ENCODE data around the gene TOX3.
A peak's percentile ranks its signal among the peaks of the same experiment; 100 is the strongest.

The TOX3 gene

GRCh38 chr16:52547004-52547833, at the start of gene TOX3:
Gene TOX3 (minus strand): TSS chr16:52547143. CDS start chr16:52546723, 420 bp downstream.
- H3K27me3 ChIP-seq (ENCODE audit: control insufficient read depth in 1 of 2, insufficient read depth in 2 of 2, low read length in 2 of 2), result peaks cover 0 to 6% of the 10 kb centered on the region in 2 donors
- H3K4me1 ChIP-seq (ENCODE audit: control insufficient read depth in 1 of 2, insufficient read depth in 2 of 2, low read length in 2 of 2), result peaks cover 0 to 20% of the 10 kb centered on the region in 2 donors
- H3K36me3 ChIP-seq (ENCODE audit: control insufficient read depth in 1 of 2, insufficient read depth in 2 of 2, low read length in 2 of 2), result no peaks in the 10 kb centered on the region
- peak within 1 kb of the TSS; percentile 66 to 80 for H3K9ac ChIP-seq (ENCODE audit: low read depth in 1 of 2, low read length in 2 of 2)
- H3K4me3 ChIP-seq (ENCODE audit: low read depth in 1 of 2, low read length in 2 of 2), result peak within 1 kb of the TSS; percentile 78 to 81
- peak within 1 kb of the TSS; percentile 68 for H3K27ac ChIP-seq (ENCODE audit: low read depth, low read length)
- H3K9me3 ChIP-seq (ENCODE audit: control insufficient read depth in 1 of 2, low read length in 2 of 2), result no peaks in the 10 kb centered on the region

- Histone ChIP-seq H3K27ac (ENCODE audit: low read depth, low read length) (no peak overlapping the region), H3K9ac (ENCODE audit: low read depth in 1 of 2, low read length in 2 of 2) (no peak overlapping the region), H3K27me3 (ENCODE audit: control insufficient read depth in 1 of 2, insufficient read depth in 2 of 2, low read length in 2 of 2) (no peaks in the 10 kb centered on the region), H3K9me3 (ENCODE audit: control insufficient read depth in 1 of 2, low read length in 2 of 2) (no peaks in the 10 kb centered on the region), H3K4me1 (ENCODE audit: control insufficient read depth in 1 of 2, insufficient read depth in 2 of 2, low read length in 2 of 2) (peaks cover 11 to 22% of the 10 kb centered on the region in 2 donors), H3K4me3 (ENCODE audit: low read depth in 1 of 2, low read length in 2 of 2) (no peak overlapping the region), H3K36me3 (ENCODE audit: control insufficient read depth in 1 of 2, insufficient read depth in 2 of 2, low read length in 2 of 2) (no peaks in the 10 kb centered on the region)
Observed at GRCh38 chr16:52592778-52593177, 45.8 kb upstream of the TOX3 start.

- Histone ChIP-seq H3K27ac (ENCODE audit: low read depth, low read length) (no peak overlapping the region), H3K9ac (ENCODE audit: low read depth in 1 of 2, low read length in 2 of 2) (no peak overlapping the region), H3K4me3 (ENCODE audit: low read depth in 1 of 2, low read length in 2 of 2) (no peak overlapping the region), H3K4me1 (ENCODE audit: control insufficient read depth in 1 of 2, insufficient read depth in 2 of 2, low read length in 2 of 2) (peaks cover 11 to 18% of the 10 kb centered on the region in 2 donors), H3K27me3 (ENCODE audit: control insufficient read depth in 1 of 2, insufficient read depth in 2 of 2, low read length in 2 of 2) (no peaks in the 10 kb centered on the region), H3K36me3 (ENCODE audit: control insufficient read depth in 1 of 2, insufficient read depth in 2 of 2, low read length in 2 of 2) (no peaks in the 10 kb centered on the region), H3K9me3 (ENCODE audit: control insufficient read depth in 1 of 2, low read length in 2 of 2) (no peaks in the 10 kb centered on the region)
Observed at GRCh38 chr16:52591934-52592592, 45.1 kb upstream of the TOX3 start.

- Histone ChIP-seq H3K27me3 (ENCODE audit: control insufficient read depth in 1 of 2, insufficient read depth in 2 of 2, low read length in 2 of 2) (no peaks in the 10 kb centered on the region), H3K9ac (ENCODE audit: low read depth in 1 of 2, low read length in 2 of 2) (no peak overlapping the region), H3K36me3 (ENCODE audit: control insufficient read depth in 1 of 2, insufficient read depth in 2 of 2, low read length in 2 of 2) (no peaks in the 10 kb centered on the region), H3K4me1 (ENCODE audit: control insufficient read depth in 1 of 2, insufficient read depth in 2 of 2, low read length in 2 of 2) (peaks cover 11 to 18% of the 10 kb centered on the region in 2 donors), H3K9me3 (ENCODE audit: control insufficient read depth in 1 of 2, low read length in 2 of 2) (no peaks in the 10 kb centered on the region), H3K4me3 (ENCODE audit: low read depth in 1 of 2, low read length in 2 of 2) (no peak overlapping the region), H3K27ac (ENCODE audit: low read depth, low read length) (no peak overlapping the region)
Observed at GRCh38 chr16:52591471-52591870, 44.5 kb upstream of the TOX3 start.

GRCh38 chr16:52586159-52586558, 39.2 kb upstream of the TOX3 start:
- Histone ChIP-seq H3K27ac (ENCODE audit: low read depth, low read length) (no peak overlapping the region), H3K4me3 (ENCODE audit: low read depth in 1 of 2, low read length in 2 of 2) (no peak overlapping the region)

GRCh38 chr16:52584354-52585320, 37.7 kb upstream of the TOX3 start:
- no peaks in the 10 kb centered on the region for H3K27me3 ChIP-seq (ENCODE audit: control insufficient read depth in 1 of 2, insufficient read depth in 2 of 2, low read length in 2 of 2)
- no peaks in the 10 kb centered on the region for H3K9me3 ChIP-seq (ENCODE audit: control insufficient read depth in 1 of 2, low read length in 2 of 2)
- no peaks in the 10 kb centered on the region for H3K36me3 ChIP-seq (ENCODE audit: control insufficient read depth in 1 of 2, insufficient read depth in 2 of 2, low read length in 2 of 2)
- peaks cover 0 to 5% of the 10 kb centered on the region in 2 donors for H3K4me1 ChIP-seq (ENCODE audit: control insufficient read depth in 1 of 2, insufficient read depth in 2 of 2, low read length in 2 of 2)
- no peak overlapping the region for H3K27ac ChIP-seq (ENCODE audit: low read depth, low read length)
- no peak overlapping the region for H3K9ac ChIP-seq (ENCODE audit: low read depth in 1 of 2, low read length in 2 of 2)
- no peak overlapping the region for H3K4me3 ChIP-seq (ENCODE audit: low read depth in 1 of 2, low read length in 2 of 2)

More at GRCh38 chr16:52586159-52586558, 39.2 kb upstream of the TOX3 start:
- H3K27me3 ChIP-seq (ENCODE audit: control insufficient read depth in 1 of 2, insufficient read depth in 2 of 2, low read length in 2 of 2), result no peaks in the 10 kb centered on the region
- no peak overlapping the region for H3K9ac ChIP-seq (ENCODE audit: low read depth in 1 of 2, low read length in 2 of 2)
- no peaks in the 10 kb centered on the region for H3K36me3 ChIP-seq (ENCODE audit: control insufficient read depth in 1 of 2, insufficient read depth in 2 of 2, low read length in 2 of 2)
- peaks cover 0 to 6% of the 10 kb centered on the region in 2 donors for H3K4me1 ChIP-seq (ENCODE audit: control insufficient read depth in 1 of 2, insufficient read depth in 2 of 2, low read length in 2 of 2)
- no peaks in the 10 kb centered on the region for H3K9me3 ChIP-seq (ENCODE audit: control insufficient read depth in 1 of 2, low read length in 2 of 2)

- Histone ChIP-seq H3K27me3 (ENCODE audit: control insufficient read depth in 1 of 2, insufficient read depth in 2 of 2, low read length in 2 of 2) (no peaks in the 10 kb centered on the region), H3K4me1 (ENCODE audit: control insufficient read depth in 1 of 2, insufficient read depth in 2 of 2, low read length in 2 of 2) (peaks cover 11 to 16% of the 10 kb centered on the region in 2 donors), H3K36me3 (ENCODE audit: control insufficient read depth in 1 of 2, insufficient read depth in 2 of 2, low read length in 2 of 2) (no peaks in the 10 kb centered on the region), H3K4me3 (ENCODE audit: low read depth in 1 of 2, low read length in 2 of 2) (no peak overlapping the region), H3K27ac (ENCODE audit: low read depth, low read length) (no peak overlapping the region), H3K9me3 (ENCODE audit: control insufficient read depth in 1 of 2, low read length in 2 of 2) (no peaks in the 10 kb centered on the region), H3K9ac (ENCODE audit: low read depth in 1 of 2, low read length in 2 of 2) (no peak overlapping the region)
Observed at GRCh38 chr16:52581530-52581929, 34.6 kb upstream of the TOX3 start.

GRCh38 chr16:52580488-52580887, 33.5 kb upstream of the TOX3 start:
- Histone ChIP-seq H3K4me1 (ENCODE audit: control insufficient read depth in 1 of 2, insufficient read depth in 2 of 2, low read length in 2 of 2) (peaks cover 11 to 20% of the 10 kb centered on the region in 2 donors), H3K9me3 (ENCODE audit: control insufficient read depth in 1 of 2, low read length in 2 of 2) (no peaks in the 10 kb centered on the region), H3K27ac (ENCODE audit: low read depth, low read length) (no peak overlapping the region), H3K36me3 (ENCODE audit: control insufficient read depth in 1 of 2, insufficient read depth in 2 of 2, low read length in 2 of 2) (no peaks in the 10 kb centered on the region), H3K4me3 (ENCODE audit: low read depth in 1 of 2, low read length in 2 of 2) (no peak overlapping the region), H3K9ac (ENCODE audit: low read depth in 1 of 2, low read length in 2 of 2) (no peak overlapping the region), H3K27me3 (ENCODE audit: control insufficient read depth in 1 of 2, insufficient read depth in 2 of 2, low read length in 2 of 2) (no peaks in the 10 kb centered on the region)

- Histone ChIP-seq H3K9me3 (ENCODE audit: control insufficient read depth in 1 of 2, low read length in 2 of 2) (no peaks in the 10 kb centered on the region), H3K4me1 (ENCODE audit: control insufficient read depth in 1 of 2, insufficient read depth in 2 of 2, low read length in 2 of 2) (peaks cover 14 to 31% of the 10 kb centered on the region in 2 donors), H3K27ac (ENCODE audit: low read depth, low read length) (no peak overlapping the region), H3K9ac (ENCODE audit: low read depth in 1 of 2, low read length in 2 of 2) (no peak overlapping the region), H3K36me3 (ENCODE audit: control insufficient read depth in 1 of 2, insufficient read depth in 2 of 2, low read length in 2 of 2) (no peaks in the 10 kb centered on the region), H3K4me3 (ENCODE audit: low read depth in 1 of 2, low read length in 2 of 2) (no peak overlapping the region), H3K27me3 (ENCODE audit: control insufficient read depth in 1 of 2, insufficient read depth in 2 of 2, low read length in 2 of 2) (no peaks in the 10 kb centered on the region)
Observed at GRCh38 chr16:52578829-52579498, 32.0 kb upstream of the TOX3 start.

All from duodenal mucosa (tissue), 2 donors.